Glomerular visceral epithelial cell (primary cell): ENCODE results near the gene HTRA3.

Experiments used
- DNase-seq: peaks from one replicate; pipeline ENCODE4 v3.0.0-alpha.2; 2016; ENCODE audit errors: extremely low spot score

HTRA3 gene

GRCh38 chr4:8269535-8270417, at the start of gene HTRA3:
Gene HTRA3 (plus strand): TSS chr4:8269754. CDS start chr4:8269969, 215 bp downstream.
- DNase-seq: no peak

DNA sequence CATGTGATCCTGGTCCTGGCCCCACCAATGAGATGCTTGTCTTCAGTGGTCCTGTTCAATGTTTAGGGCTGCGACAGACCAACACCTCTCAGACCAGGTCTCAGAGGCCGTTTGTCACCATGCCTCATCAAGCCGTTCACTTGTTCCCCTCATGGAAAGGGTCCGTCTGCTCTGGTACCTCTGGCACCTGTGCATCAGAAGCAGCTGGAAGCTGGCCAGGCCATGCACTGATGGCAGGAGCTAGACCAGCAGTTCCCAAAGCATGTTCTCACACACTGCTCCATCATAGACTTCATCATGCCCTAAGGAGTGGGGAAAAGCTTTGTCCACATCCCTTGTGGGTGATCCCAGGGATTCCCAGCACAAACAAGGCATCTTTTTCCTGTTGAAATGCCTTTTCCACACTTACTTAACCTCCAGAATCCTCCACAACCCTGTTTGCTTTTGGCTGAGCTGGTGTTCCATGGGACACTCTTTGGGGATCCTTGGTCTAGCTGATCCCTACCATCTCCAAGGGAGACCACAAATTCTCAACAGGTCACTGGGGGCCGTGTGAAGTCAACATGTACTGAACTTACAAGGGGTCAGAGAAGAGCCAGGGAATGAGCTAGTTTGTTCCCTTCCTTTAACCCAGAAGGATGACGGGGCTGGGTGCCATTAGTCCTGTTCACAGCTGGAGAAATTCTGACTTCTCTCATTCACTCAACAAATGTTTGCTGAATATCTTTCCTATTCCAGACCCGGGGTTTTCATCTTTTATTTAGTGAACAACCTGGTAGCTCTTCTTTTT, 48.7 kb upstream of the HTRA3 start:
- DNase-seq: no peak

DNA sequence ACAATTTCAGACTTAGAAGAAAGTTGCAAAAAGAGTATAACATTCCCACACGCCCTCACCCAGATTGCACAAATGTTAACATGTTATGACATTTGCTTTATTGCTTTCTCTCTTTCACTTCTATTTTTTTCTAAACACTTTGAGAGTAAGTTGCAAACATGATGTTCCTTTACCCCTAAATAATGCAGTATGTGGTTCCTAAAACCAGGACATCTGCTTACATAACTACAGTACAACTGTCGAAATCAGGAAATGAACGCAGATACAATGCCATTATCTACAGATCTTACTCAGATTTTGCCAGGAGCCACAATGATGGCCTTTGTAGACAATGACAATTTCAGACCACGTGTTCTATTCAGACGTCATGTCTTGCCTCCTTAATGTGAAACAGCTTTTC, 48.1 kb upstream of the HTRA3 start:
- no peak for DNase-seq

- no peak for DNase-seq
Measured at GRCh38 chr4:8221985-8222384, 47.6 kb upstream of the HTRA3 start.

GRCh38 chr4:8222609-8223388, 46.8 kb upstream of the HTRA3 start:
- no peak for DNase-seq

GRCh38 chr4:8224267-8224974, 45.1 kb upstream of the HTRA3 start:
- no peak for DNase-seq

GRCh38 chr4:8224975-8225625, 44.5 kb upstream of the HTRA3 start:
- DNase-seq: no peak

DNA sequence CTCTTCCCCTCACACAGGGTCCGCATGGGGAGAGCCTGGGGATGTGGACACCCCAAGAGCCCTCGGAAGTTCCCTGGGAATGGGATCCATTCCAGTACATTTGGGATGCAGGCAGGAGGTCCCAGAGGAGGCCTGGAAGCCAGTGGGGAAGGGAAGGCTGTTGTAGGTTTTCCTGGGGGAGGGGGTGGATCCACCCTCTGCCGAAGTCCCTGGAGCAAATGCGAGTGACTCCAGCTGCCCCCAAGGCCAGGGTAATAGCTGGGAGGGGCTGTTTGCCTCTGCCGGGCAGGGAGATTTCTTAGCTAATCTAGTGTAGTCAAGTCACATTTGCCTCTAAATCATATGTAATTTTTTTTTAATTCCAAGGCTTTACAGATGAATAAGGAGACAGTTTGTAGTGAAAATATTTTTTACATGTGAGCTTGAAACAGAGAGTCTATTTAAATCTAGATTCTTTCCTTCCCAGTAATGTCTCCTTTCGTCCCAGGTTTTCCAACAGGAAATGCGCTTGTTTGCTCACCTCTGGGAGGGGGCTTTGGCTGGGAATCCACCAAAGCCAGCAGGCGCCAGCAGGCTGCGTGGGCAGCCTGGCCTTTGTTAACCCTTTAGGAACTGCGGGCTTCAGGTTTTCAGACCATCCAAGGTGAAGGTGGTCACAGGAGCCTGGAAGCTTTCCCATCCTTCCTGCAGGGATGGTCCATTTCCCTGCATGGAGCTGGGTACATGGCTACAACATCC, 43.7 kb upstream of the HTRA3 start:
- DNase-seq: no peak

- no peak for DNase-seq
Measured at GRCh38 chr4:8227201-8227770, 42.3 kb upstream of the HTRA3 start.

DNA sequence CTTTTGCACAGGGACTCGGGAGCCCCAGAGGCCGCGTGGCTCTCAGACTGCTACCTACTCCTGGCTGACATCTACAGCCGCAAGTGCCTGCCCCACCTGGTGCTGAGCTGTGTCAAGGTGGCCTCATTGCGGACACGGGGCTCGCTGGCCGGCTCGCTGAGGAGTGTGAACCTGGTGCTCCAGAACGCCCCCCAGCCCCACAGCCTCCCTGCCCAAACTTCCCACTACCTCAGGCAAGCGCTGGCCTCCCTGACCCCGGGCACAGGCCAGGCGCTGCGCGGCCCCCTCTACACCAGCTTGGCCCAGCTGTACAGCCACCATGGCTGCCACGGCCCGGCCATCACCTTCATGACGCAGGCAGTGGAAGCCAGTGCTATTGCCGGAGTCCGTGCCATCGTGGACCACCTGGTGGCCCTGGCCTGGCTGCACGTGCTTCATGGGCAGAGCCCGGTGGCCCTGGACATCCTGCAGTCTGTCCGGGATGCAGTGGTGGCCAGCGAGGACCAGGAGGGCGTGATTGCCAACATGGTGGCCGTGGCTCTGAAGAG, 41.7 kb upstream of the HTRA3 start:
- DNase-seq: no peak

GRCh38 chr4:8228319-8229250, 41.0 kb upstream of the HTRA3 start:
- peak; percentile 78 for DNase-seq

DNA sequence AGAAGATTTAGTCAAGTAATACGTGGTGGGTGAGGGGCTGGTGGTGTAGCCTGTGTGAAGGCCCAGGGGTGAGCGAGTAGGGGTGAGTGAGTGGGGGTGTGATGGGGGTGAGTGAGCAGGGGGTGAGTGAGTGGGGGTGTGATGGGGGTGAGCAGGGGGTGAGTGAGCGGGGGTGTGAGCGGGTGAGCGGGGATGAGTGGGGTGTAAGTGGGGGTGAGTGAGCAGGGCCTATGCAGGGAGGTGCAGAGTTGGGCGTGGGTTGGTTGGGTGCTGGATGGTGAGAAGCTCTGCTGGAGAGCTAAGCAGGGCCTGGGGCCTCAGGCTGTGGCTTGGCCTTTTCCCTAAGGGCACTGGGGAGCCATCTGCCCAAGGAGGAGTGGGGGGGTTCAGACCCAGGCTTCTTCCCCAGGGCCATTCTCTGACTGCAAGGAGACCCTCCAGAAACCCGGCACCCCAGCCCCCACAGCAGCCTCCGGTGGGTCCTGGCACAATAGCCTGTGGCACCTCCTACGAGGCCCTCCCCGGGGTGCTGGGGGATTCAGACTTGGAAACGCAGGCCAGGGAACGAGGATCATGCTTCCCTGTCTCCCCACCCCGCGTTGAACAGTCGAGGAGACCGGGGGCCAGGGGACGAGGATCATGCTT, 40.1 kb upstream of the HTRA3 start:
- no peak for DNase-seq

DNA sequence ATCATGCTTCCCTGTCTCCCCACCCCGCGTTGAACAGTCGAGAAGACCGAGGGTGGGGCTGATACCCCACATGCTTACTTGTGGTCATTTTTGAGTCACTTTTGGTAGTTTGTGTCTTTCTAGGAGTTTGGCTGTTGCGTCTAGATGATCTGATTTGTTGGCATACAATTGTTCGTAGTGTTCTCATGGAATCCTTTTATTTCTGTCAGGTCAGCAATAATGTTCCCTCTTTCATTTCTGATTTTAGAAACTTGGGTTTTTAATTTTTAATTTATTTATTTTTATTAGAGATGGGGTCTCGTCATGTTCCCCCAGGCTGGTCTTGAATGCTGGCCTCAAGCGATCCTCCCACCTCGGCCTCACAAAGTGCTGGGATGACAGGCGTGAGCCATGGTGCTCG, 39.5 kb upstream of the HTRA3 start:
- DNase-seq: no peak

DNA sequence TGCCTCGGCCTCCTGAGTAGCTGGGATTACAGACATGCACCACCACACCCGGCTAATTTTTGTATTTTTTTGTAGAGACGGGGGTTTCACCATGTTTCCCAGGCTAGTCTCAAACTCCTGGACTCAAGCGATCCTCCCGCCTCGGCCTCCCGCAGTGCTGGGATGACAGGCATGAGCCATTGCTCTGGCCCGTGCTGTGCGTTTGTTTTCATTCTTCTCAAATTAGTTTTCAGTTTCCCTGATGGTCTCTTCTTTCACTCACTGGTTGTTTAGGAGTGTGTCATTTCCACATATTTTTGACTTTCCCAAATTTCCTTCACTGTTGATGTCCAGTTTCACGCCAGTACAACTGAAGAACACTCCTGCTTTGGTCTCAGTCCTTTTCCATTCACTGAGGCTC, 38.7 kb upstream of the HTRA3 start:
- DNase-seq: no peak

GRCh38 chr4:8231551-8232049, 38.0 kb upstream of the HTRA3 start:
- DNase-seq: no peak

DNA sequence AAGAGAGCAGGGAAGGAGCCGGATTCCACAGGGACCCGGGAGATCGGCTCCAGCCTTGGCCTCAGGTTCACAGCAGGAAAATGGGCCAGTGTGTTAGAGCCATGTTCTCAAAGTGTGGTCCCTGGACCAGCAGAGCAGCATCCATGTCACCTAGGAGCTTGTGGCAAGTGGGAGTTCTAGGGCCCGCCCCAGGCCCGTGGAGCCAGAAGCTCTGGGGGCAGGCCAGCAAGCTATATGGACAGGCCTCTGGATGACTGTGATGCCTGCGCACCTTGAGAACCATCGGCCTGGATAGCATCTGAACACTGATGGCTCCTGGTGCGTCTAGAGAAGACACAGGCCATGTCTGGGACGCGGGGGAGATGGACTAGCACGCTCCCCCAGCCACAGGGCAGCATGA, 36.8 kb upstream of the HTRA3 start:
- no peak for DNase-seq

- no peak for DNase-seq
Measured at GRCh38 chr4:8233672-8234484, 35.7 kb upstream of the HTRA3 start.
